GM12878 (cell line): ENCODE measurements around the gene MYCN.

Experiments used
- MAX ChIP-seq: IDR thresholded peaks from 2 replicates; pipeline ENCODE4 v1.6.1; 2012; ENCODE audit warnings: low read depth, low read length, improper control_type of control experiment
- POU2F2 ChIP-seq: IDR thresholded peaks from 3 replicates; pipeline ENCODE4 v1.6.1; 2011; ENCODE audit warnings: low read depth, mild to moderate bottlenecking, low read length, borderline replicate concordance
- RAD21 ChIP-seq: IDR thresholded peaks from 2 replicates; pipeline ENCODE4 v1.6.1; 2011; ENCODE audit warnings: mild to moderate bottlenecking, low read depth, low read length, moderate library complexity; ENCODE audit not compliant: insufficient read depth
- SKIL ChIP-seq: fragments of 450-650 bp; IDR thresholded peaks from 2 replicates; pipeline ENCODE4 v1.6.1; 2017; ENCODE audit warnings: mild to moderate bottlenecking, low read depth, inconsistent platforms; ENCODE audit not compliant: poor library complexity, severe bottlenecking
- TCF7 ChIP-seq: IDR thresholded peaks from 2 replicates; pipeline ENCODE4 v1.6.1; 2014; ENCODE audit warnings: antibody characterized with exemption, borderline replicate concordance
- TF ChIP-seq, protein P1 (sequence below), 3 experiments: IDR thresholded peaks in 2 of 3; conservative IDR thresholded peaks in 1 of 3; 2 replicates each; pipeline ENCODE4 v1.5.1; 2011; ENCODE audit warnings: low read depth in 3 of 3, low read length in 3 of 3, mild to moderate bottlenecking in 3 of 3, control low read depth in 2 of 3, moderate library complexity in 2 of 3, inconsistent platforms in 1 of 3, mixed read lengths in 1 of 3; ENCODE audit not compliant: control insufficient read depth in 2 of 3, insufficient read depth in 1 of 3; ENCODE audit errors: extremely low read depth in 1 of 3
- TF ChIP-seq, protein P2 (sequence below): fragments of 150-350 bp; IDR thresholded peaks from 2 replicates; pipeline ENCODE4 v1.6.1; 2016; ENCODE audit warnings: low read depth, low read length

DNA sequence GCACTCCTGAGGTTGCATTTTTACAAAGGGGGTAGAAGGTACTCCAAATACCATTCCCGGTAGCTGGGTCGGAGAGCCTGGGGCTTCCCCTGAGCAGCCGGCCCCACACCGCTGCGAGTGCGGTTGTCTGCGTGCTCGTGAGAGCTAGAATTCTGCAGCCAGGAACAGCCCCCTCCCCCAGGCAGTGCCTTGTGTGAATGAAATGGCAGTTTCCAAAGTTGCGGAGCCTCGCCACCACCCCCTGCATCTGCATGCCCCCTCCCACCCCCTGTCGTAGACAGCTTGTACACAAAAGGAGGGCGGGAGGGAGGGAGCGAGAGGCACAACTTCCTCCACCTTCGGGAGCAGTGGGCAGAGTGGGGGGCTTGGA is 1.1 kb downstream of the MYCN start:
- TF ChIP-seq TCF7 (no peak), RAD21 (no peak), SKIL (no peak), POU2F2 (no peak), MAX (no peak)
- TF ChIP-seq, protein P1, sequence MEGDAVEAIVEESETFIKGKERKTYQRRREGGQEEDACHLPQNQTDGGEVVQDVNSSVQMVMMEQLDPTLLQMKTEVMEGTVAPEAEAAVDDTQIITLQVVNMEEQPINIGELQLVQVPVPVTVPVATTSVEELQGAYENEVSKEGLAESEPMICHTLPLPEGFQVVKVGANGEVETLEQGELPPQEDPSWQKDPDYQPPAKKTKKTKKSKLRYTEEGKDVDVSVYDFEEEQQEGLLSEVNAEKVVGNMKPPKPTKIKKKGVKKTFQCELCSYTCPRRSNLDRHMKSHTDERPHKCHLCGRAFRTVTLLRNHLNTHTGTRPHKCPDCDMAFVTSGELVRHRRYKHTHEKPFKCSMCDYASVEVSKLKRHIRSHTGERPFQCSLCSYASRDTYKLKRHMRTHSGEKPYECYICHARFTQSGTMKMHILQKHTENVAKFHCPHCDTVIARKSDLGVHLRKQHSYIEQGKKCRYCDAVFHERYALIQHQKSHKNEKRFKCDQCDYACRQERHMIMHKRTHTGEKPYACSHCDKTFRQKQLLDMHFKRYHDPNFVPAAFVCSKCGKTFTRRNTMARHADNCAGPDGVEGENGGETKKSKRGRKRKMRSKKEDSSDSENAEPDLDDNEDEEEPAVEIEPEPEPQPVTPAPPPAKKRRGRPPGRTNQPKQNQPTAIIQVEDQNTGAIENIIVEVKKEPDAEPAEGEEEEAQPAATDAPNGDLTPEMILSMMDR (IDR thresholded peaks at IDR 0.05 in 2 of 3, conservative IDR thresholded peaks at IDR 0.05 in 1 of 3; ENCODE audit: control insufficient read depth in 2 of 3, extremely low read depth in 1 of 3, insufficient read depth in 1 of 3, low read depth in 3 of 3, low read length in 3 of 3) = no peak
- TF ChIP-seq, protein P2, sequence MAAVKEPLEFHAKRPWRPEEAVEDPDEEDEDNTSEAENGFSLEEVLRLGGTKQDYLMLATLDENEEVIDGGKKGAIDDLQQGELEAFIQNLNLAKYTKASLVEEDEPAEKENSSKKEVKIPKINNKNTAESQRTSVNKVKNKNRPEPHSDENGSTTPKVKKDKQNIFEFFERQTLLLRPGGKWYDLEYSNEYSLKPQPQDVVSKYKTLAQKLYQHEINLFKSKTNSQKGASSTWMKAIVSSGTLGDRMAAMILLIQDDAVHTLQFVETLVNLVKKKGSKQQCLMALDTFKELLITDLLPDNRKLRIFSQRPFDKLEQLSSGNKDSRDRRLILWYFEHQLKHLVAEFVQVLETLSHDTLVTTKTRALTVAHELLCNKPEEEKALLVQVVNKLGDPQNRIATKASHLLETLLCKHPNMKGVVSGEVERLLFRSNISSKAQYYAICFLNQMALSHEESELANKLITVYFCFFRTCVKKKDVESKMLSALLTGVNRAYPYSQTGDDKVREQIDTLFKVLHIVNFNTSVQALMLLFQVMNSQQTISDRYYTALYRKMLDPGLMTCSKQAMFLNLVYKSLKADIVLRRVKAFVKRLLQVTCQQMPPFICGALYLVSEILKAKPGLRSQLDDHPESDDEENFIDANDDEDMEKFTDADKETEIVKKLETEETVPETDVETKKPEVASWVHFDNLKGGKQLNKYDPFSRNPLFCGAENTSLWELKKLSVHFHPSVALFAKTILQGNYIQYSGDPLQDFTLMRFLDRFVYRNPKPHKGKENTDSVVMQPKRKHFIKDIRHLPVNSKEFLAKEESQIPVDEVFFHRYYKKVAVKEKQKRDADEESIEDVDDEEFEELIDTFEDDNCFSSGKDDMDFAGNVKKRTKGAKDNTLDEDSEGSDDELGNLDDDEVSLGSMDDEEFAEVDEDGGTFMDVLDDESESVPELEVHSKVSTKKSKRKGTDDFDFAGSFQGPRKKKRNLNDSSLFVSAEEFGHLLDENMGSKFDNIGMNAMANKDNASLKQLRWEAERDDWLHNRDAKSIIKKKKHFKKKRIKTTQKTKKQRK = no peak
